HEK293 (cell line): ENCODE results near the gene BTBD2.

Experiments
- CTCF ChIA-PET: fragments of 350-600 bp; formaldehyde crosslinking; extraction: SDS; loops from one replicate; lab custom pipeline; 2021; ENCODE audit warnings: antibody characterized with exemption; lab: Yijun Ruan, JAX
- POLR2A ChIA-PET: fragments of 300-600 bp; formaldehyde crosslinking; extraction: SDS; loops from one replicate; lab custom pipeline; 2020; ENCODE audit warnings: antibody characterized with exemption, inconsistent platforms; lab: Yijun Ruan, JAX
- H3K27ac ChIP-seq: fragments of 200-500 bp; sonication (Bioruptor generic); 2 replicates; pipeline ENCODE4 v1.5.1; 2014; ENCODE audit warnings: low read depth, low read length, control low read depth, inconsistent platforms; ENCODE audit errors: extremely low read depth
- H3K36me3 ChIP-seq, 2 experiments: fragments of 200-500 bp in 1 of 2; sonication (Bioruptor generic) in 1 of 2; 1 replicate in 1 of 2; 2 replicates in 1 of 2; pipeline ENCODE4 v1.5.1; 2014 to 2017; ENCODE audit warnings: inconsistent platforms in 2 of 2, low read length in 2 of 2; ENCODE audit not compliant: control insufficient read depth in 2 of 2, insufficient read depth in 1 of 2
- H3K4me1 ChIP-seq: fragments of 200-500 bp; sonication (Bioruptor generic); 2 replicates; pipeline ENCODE4 v1.5.1; 2014; ENCODE audit warnings: mild to moderate bottlenecking, low read length, inconsistent platforms; ENCODE audit not compliant: control insufficient read depth, insufficient read depth
- H3K4me3 ChIP-seq: 2 replicates; pipeline ENCODE4 v1.5.1; 2011; ENCODE audit warnings: low read depth, mild to moderate bottlenecking, control low read depth, low read length, moderate library complexity
- H3K9me3 ChIP-seq: fragments of 200-500 bp; sonication (Bioruptor generic); 2 replicates; pipeline ENCODE4 v1.5.1; 2014; ENCODE audit warnings: low read depth, low read length, inconsistent platforms; ENCODE audit not compliant: control insufficient read depth, insufficient read depth
- HOXD13 ChIP-seq: sonication (generic); formaldehyde crosslinking; IDR thresholded peaks from 2 replicates; pipeline ENCODE4 v1.8.0; 2022; ENCODE audit warnings: missing genetic modification reagents, borderline replicate concordance
- KLF8 ChIP-seq: fragments of 450-650 bp; formaldehyde crosslinking; IDR thresholded peaks from 2 replicates; pipeline ENCODE4 v1.5.1; 2016; ENCODE audit warnings: missing biosample characterization, missing genetic modification characterization
- MZF1 ChIP-seq: fragments of 450-650 bp; formaldehyde crosslinking; IDR thresholded peaks from 2 replicates; pipeline ENCODE4 v1.5.1; 2017; ENCODE audit warnings: missing biosample characterization, missing genetic modification characterization, borderline replicate concordance
- SALL2 ChIP-seq: fragments of 450-650 bp; formaldehyde crosslinking; IDR thresholded peaks from 2 replicates; pipeline ENCODE4 v1.5.0; 2017; ENCODE audit warnings: missing biosample characterization, mild to moderate bottlenecking, missing genetic modification characterization, borderline replicate concordance
- SP3 ChIP-seq: fragments of 450-650 bp; formaldehyde crosslinking; IDR thresholded peaks from 2 replicates; pipeline ENCODE4 v1.5.1; 2016; ENCODE audit warnings: missing biosample characterization, missing genetic modification characterization
- SP7 ChIP-seq: fragments of 450-650 bp; formaldehyde crosslinking; IDR thresholded peaks from 2 replicates; pipeline ENCODE4 v1.5.1; 2016; ENCODE audit warnings: missing biosample characterization, missing genetic modification characterization
- YY1 ChIP-seq: fragments of 450-650 bp; formaldehyde crosslinking; IDR thresholded peaks from 2 replicates; pipeline ENCODE4 v1.5.1; 2018; ENCODE audit warnings: missing biosample characterization, missing genetic modification characterization
- ZNF132 ChIP-seq: fragments of 450-650 bp; formaldehyde crosslinking; IDR thresholded peaks from 2 replicates; pipeline ENCODE4 v1.5.1; 2017; ENCODE audit warnings: missing biosample characterization, missing genetic modification characterization, borderline replicate concordance
- ZNF292 ChIP-seq: fragments of 450-650 bp; formaldehyde crosslinking; IDR thresholded peaks from 2 replicates; pipeline ENCODE4 v1.5.1; 2016; ENCODE audit warnings: low read depth, missing biosample characterization, missing genetic modification characterization, borderline replicate concordance
- ZNF394 ChIP-seq: fragments of 450-650 bp; formaldehyde crosslinking; IDR thresholded peaks from 2 replicates; pipeline ENCODE4 v1.5.1; 2016; ENCODE audit warnings: missing biosample characterization, missing genetic modification characterization, mild to moderate bottlenecking, moderate library complexity, borderline replicate concordance
- ZNF404 ChIP-seq: fragments of 450-650 bp; formaldehyde crosslinking; IDR thresholded peaks from 2 replicates; pipeline ENCODE4 v1.5.1; 2017; ENCODE audit warnings: missing biosample characterization, missing genetic modification characterization
- ZNF585B ChIP-seq: fragments of 450-650 bp; formaldehyde crosslinking; IDR thresholded peaks from 2 replicates; pipeline ENCODE4 v1.5.1; 2016; ENCODE audit warnings: missing biosample characterization, missing genetic modification characterization
- ZNF621 ChIP-seq: fragments of 450-650 bp; formaldehyde crosslinking; IDR thresholded peaks from 2 replicates; pipeline ENCODE4 v1.5.1; 2017; ENCODE audit warnings: missing biosample characterization, missing genetic modification characterization
- ZNF623 ChIP-seq: fragments of 450-650 bp; formaldehyde crosslinking; IDR thresholded peaks from 2 replicates; pipeline ENCODE4 v1.5.1; 2016; ENCODE audit warnings: missing biosample characterization, missing genetic modification characterization
- ZNF677 ChIP-seq: fragments of 450-650 bp; IDR thresholded peaks from 2 replicates; pipeline ENCODE4 v1.5.0; 2018; ENCODE audit warnings: missing biosample characterization, mild to moderate bottlenecking, missing genetic modification characterization, moderate library complexity
- TF ChIP-seq, protein P1 (sequence below): fragments of 450-650 bp; formaldehyde crosslinking; IDR thresholded peaks from 2 replicates; pipeline ENCODE4 v1.5.1; 2016; ENCODE audit warnings: missing biosample characterization, missing genetic modification characterization
- TF ChIP-seq, protein P2 (sequence below): fragments of 450-650 bp; formaldehyde crosslinking; IDR thresholded peaks from 2 replicates; pipeline ENCODE4 v1.5.1; 2016; ENCODE audit warnings: missing biosample characterization, missing genetic modification characterization
- TF ChIP-seq, protein P3 (sequence below): fragments of 450-650 bp; IDR thresholded peaks from 2 replicates; pipeline ENCODE4 v1.5.1; 2018; ENCODE audit warnings: missing biosample characterization, missing genetic modification characterization
- TF ChIP-seq, protein P4 (sequence below): fragments of 450-650 bp; formaldehyde crosslinking; IDR thresholded peaks from 2 replicates; pipeline ENCODE4 v1.5.1; 2016; ENCODE audit warnings: missing biosample characterization, missing genetic modification characterization
- TF ChIP-seq, protein P5 (sequence below): fragments of 450-650 bp; formaldehyde crosslinking; IDR thresholded peaks from 2 replicates; pipeline ENCODE4 v1.5.1; 2017; ENCODE audit warnings: missing biosample characterization, mild to moderate bottlenecking, missing genetic modification characterization, moderate library complexity
- TF ChIP-seq, protein P6 (sequence below): fragments of 450-650 bp; formaldehyde crosslinking; IDR thresholded peaks from 2 replicates; pipeline ENCODE4 v1.5.1; 2017; ENCODE audit warnings: missing biosample characterization, missing genetic modification characterization
- TF ChIP-seq, protein P7 (sequence below): fragments of 450-650 bp; formaldehyde crosslinking; IDR thresholded peaks from 2 replicates; pipeline ENCODE4 v1.5.1; 2016; ENCODE audit warnings: missing biosample characterization, missing genetic modification characterization
- TF ChIP-seq, protein P8 (sequence below): fragments of 450-650 bp; formaldehyde crosslinking; IDR thresholded peaks from 2 replicates; pipeline ENCODE4 v1.5.1; 2016; ENCODE audit warnings: missing biosample characterization, missing genetic modification characterization, low read depth

The BTBD2 gene

DNA sequence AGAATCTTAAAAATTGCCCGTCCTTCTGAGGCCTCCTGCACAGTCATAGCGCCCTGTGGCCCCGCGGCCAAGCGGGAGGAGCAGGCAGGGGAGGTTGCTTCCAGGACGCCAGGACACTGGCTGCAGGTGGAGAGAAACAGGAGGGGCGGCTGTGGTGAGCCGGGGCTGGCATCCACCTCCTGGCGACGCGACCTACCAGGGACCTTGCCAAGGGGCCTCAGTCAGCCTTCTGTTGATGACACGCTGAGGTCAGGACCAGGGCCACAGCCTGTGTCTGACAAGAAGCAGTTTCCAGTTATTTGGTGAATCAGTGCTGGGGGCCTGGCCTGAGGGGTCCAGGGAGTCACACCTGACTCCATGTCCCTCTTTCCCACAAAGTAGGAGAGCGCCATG lies 48.9 kb upstream of the BTBD2 start:
- POLR2A ChIA-PET: no interaction called here
- H3K4me1 ChIP-seq: peaks cover 14% of the 10 kb centered on the region
- H3K27ac ChIP-seq: no peak overlapping the region
- no peaks in the 10 kb centered on the region for H3K9me3 ChIP-seq
- CTCF ChIA-PET: interaction anchor here (0.6 to 1.1 kb wide), 2 partner anchors 13 to 28 kb away, joined by 4 to 9 read pairs; no protein-coding TSS in a partner anchor
- TF ChIP-seq HOXD13: no peak
- TF ChIP-seq, protein P1, sequence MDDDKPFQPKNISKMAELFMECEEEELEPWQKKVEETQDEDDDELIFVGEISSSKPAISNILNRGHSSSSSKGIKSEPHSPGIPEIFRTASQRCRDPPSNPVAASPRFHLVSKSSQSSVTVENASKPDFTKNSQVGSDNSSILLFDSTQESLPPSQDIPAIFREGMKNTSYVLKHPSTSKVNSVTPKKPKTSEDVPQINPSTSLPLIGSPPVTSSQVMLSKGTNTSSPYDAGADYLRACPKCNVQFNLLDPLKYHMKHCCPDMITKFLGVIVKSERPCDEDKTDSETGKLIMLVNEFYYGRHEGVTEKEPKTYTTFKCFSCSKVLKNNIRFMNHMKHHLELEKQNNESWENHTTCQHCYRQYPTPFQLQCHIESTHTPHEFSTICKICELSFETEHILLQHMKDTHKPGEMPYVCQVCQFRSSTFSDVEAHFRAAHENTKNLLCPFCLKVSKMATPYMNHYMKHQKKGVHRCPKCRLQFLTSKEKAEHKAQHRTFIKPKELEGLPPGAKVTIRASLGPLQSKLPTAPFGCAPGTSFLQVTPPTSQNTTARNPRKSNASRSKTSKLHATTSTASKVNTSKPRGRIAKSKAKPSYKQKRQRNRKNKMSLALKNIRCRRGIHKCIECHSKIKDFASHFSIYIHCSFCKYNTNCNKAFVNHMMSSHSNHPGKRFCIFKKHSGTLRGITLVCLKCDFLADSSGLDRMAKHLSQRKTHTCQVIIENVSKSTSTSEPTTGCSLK (tag by site-specific recombination): no peak
- TF ChIP-seq ZNF132 (tag by site-specific recombination): no peak
- no peak for TF ChIP-seq YY1
- TF ChIP-seq, protein P2, sequence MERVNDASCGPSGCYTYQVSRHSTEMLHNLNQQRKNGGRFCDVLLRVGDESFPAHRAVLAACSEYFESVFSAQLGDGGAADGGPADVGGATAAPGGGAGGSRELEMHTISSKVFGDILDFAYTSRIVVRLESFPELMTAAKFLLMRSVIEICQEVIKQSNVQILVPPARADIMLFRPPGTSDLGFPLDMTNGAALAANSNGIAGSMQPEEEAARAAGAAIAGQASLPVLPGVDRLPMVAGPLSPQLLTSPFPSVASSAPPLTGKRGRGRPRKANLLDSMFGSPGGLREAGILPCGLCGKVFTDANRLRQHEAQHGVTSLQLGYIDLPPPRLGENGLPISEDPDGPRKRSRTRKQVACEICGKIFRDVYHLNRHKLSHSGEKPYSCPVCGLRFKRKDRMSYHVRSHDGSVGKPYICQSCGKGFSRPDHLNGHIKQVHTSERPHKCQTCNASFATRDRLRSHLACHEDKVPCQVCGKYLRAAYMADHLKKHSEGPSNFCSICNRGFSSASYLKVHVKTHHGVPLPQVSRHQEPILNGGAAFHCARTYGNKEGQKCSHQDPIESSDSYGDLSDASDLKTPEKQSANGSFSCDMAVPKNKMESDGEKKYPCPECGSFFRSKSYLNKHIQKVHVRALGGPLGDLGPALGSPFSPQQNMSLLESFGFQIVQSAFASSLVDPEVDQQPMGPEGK (tag by site-specific recombination): no peak
- TF ChIP-seq, protein P3, sequence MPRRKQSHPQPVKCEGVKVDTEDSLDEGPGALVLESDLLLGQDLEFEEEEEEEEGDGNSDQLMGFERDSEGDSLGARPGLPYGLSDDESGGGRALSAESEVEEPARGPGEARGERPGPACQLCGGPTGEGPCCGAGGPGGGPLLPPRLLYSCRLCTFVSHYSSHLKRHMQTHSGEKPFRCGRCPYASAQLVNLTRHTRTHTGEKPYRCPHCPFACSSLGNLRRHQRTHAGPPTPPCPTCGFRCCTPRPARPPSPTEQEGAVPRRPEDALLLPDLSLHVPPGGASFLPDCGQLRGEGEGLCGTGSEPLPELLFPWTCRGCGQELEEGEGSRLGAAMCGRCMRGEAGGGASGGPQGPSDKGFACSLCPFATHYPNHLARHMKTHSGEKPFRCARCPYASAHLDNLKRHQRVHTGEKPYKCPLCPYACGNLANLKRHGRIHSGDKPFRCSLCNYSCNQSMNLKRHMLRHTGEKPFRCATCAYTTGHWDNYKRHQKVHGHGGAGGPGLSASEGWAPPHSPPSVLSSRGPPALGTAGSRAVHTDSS (tag by site-specific recombination): no peak
- TF ChIP-seq MZF1 (tag by site-specific recombination): no peak
- TF ChIP-seq ZNF394 (tag by site-specific recombination): no peak
- TF ChIP-seq ZNF404 (tag by site-specific recombination): no peak
- TF ChIP-seq, protein P4, sequence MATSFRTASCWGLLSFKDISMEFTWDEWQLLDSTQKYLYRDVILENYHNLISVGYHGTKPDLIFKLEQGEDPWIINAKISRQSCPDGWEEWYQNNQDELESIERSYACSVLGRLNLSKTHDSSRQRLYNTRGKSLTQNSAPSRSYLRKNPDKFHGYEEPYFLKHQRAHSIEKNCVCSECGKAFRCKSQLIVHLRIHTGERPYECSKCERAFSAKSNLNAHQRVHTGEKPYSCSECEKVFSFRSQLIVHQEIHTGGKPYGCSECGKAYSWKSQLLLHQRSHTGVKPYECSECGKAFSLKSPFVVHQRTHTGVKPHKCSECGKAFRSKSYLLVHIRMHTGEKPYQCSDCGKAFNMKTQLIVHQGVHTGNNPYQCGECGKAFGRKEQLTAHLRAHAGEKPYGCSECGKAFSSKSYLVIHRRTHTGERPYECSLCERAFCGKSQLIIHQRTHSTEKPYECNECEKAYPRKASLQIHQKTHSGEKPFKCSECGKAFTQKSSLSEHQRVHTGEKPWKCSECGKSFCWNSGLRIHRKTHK (tag by site-specific recombination): no peak
- no peak for TF ChIP-seq ZNF623 (tag by site-specific recombination)
- no peak for TF ChIP-seq SP7
- TF ChIP-seq ZNF585B (tag by site-specific recombination): no peak
- TF ChIP-seq SALL2: no peak
- TF ChIP-seq, protein P5, sequence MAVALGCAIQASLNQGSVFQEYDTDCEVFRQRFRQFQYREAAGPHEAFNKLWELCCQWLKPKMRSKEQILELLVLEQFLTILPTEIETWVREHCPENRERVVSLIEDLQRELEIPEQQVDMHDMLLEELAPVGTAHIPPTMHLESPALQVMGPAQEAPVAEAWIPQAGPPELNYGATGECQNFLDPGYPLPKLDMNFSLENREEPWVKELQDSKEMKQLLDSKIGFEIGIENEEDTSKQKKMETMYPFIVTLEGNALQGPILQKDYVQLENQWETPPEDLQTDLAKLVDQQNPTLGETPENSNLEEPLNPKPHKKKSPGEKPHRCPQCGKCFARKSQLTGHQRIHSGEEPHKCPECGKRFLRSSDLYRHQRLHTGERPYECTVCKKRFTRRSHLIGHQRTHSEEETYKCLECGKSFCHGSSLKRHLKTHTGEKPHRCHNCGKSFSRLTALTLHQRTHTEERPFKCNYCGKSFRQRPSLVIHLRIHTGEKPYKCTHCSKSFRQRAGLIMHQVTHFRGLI: no peak
- TF ChIP-seq SP3 (tag by site-specific recombination): no peak
- H3K36me3 ChIP-seq: no peaks in the 10 kb centered on the region
- H3K4me3 ChIP-seq: no peak overlapping the region

DNA sequence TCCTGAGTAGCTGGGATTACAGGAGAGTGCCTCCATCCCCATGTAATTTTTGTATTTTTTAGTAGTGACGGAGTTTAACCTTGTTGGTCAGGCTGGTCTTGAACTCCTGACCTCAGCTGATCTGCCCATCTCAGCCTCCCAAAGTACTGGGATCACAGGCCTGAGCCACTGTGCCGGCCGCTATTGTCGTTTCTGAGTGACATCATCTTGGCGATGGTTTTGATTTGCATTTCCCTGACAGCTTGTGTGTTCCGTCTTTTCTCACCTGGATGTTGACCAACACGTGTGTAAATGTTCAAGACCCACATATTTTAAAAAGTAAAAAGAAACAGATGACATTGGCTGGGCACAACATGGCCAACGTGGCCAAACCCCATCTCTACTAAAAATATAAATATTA lies 48.3 kb upstream of the BTBD2 start:
- H3K36me3 ChIP-seq: no peaks in the 10 kb centered on the region
- H3K9me3 ChIP-seq: no peaks in the 10 kb centered on the region
- H3K4me3 ChIP-seq: no peak overlapping the region
- H3K27ac ChIP-seq: no peak overlapping the region
- ChIA-PET CTCF (interaction anchor here (0.6 to 1.1 kb wide), 2 partner anchors 12 to 105 kb away, joined by 3 to 4 read pairs; no protein-coding TSS in a partner anchor), POLR2A (interaction anchor here (0.8 to 2.8 kb wide), 2 partner anchors 12 to 26 kb away, joined by 3 to 10 read pairs; no protein-coding TSS in a partner anchor)
- H3K4me1 ChIP-seq: peaks cover 16% of the 10 kb centered on the region
- no peak for TF ChIP-seq KLF8
- TF ChIP-seq, protein P6, sequence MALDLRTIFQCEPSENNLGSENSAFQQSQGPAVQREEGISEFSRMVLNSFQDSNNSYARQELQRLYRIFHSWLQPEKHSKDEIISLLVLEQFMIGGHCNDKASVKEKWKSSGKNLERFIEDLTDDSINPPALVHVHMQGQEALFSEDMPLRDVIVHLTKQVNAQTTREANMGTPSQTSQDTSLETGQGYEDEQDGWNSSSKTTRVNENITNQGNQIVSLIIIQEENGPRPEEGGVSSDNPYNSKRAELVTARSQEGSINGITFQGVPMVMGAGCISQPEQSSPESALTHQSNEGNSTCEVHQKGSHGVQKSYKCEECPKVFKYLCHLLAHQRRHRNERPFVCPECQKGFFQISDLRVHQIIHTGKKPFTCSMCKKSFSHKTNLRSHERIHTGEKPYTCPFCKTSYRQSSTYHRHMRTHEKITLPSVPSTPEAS: no peak
- TF ChIP-seq, protein P7, sequence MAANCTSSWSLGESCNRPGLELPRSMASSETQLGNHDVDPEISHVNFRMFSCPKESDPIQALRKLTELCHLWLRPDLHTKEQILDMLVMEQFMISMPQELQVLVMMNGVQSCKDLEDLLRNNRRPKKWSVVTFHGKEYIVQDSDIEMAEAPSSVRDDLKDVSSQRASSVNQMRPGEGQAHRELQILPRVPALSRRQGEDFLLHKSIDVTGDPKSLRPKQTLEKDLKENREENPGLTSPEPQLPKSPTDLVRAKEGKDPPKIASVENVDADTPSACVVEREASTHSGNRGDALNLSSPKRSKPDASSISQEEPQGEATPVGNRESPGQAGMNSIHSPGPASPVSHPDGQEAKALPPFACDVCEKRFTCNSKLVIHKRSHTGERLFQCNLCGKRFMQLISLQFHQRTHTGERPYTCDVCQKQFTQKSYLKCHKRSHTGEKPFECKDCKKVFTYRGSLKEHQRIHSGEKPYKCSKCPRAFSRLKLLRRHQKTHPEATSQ (tag by site-specific recombination): no peak
- no peak for TF ChIP-seq ZNF677 (tag by site-specific recombination)
- no peak for TF ChIP-seq ZNF292 (tag by site-specific recombination)
- no peak for TF ChIP-seq ZNF621 (tag by site-specific recombination)
- TF ChIP-seq, protein P8, sequence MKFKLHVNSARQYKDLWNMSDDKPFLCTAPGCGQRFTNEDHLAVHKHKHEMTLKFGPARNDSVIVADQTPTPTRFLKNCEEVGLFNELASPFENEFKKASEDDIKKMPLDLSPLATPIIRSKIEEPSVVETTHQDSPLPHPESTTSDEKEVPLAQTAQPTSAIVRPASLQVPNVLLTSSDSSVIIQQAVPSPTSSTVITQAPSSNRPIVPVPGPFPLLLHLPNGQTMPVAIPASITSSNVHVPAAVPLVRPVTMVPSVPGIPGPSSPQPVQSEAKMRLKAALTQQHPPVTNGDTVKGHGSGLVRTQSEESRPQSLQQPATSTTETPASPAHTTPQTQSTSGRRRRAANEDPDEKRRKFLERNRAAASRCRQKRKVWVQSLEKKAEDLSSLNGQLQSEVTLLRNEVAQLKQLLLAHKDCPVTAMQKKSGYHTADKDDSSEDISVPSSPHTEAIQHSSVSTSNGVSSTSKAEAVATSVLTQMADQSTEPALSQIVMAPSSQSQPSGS (tag by site-specific recombination): no peak
